ENCODE results near the gene NT5DC1.

Gene NT5DC1

GRCh38 chr6:116215414-116215813 lies 114.8 kb downstream of the NT5DC1 start:
- Histone ChIP-seq H3K27me3 (no peaks in the 10 kb centered on the region), H3K27ac (no peak overlapping the region), H3K9me3 (no peaks in the 10 kb centered on the region), H3K4me1 (ENCODE audit: control insufficient read depth in 1 of 2, insufficient read depth in 1 of 2, low read depth in 1 of 2, low read length in 1 of 2) (no peaks in the 10 kb centered on the region), H3K36me3 (no peaks in the 10 kb centered on the region), H3K4me3 (ENCODE audit: low read depth in 1 of 2, low read length in 1 of 2) (no peak overlapping the region)
- TF ChIP-seq, protein P1, sequence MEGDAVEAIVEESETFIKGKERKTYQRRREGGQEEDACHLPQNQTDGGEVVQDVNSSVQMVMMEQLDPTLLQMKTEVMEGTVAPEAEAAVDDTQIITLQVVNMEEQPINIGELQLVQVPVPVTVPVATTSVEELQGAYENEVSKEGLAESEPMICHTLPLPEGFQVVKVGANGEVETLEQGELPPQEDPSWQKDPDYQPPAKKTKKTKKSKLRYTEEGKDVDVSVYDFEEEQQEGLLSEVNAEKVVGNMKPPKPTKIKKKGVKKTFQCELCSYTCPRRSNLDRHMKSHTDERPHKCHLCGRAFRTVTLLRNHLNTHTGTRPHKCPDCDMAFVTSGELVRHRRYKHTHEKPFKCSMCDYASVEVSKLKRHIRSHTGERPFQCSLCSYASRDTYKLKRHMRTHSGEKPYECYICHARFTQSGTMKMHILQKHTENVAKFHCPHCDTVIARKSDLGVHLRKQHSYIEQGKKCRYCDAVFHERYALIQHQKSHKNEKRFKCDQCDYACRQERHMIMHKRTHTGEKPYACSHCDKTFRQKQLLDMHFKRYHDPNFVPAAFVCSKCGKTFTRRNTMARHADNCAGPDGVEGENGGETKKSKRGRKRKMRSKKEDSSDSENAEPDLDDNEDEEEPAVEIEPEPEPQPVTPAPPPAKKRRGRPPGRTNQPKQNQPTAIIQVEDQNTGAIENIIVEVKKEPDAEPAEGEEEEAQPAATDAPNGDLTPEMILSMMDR (IDR thresholded peaks at IDR 0.05), result no peak

DNA sequence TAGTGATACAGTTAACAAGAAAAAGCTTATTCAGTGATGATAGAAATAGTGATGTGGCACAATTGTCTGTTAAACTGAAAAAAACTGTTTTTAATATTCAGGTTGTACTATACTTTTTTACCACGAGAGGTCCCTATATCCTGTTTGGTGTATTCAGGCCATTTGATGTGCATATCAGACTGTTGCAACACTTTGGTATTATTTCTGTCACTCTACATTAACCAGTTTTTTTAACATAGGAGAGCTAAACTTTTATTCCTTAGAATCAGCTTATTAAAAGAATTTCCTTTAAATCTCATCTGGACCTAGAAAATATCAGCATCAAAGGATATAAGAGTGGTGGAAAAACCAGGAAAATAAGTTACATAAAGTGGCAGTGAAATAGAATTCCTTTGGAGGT lies 116.4 kb downstream of the NT5DC1 start:
- H3K4me1 ChIP-seq (ENCODE audit: control insufficient read depth in 1 of 2, insufficient read depth in 1 of 2, low read depth in 1 of 2, low read length in 1 of 2), result no peaks in the 10 kb centered on the region
- no peaks in the 10 kb centered on the region for H3K36me3 ChIP-seq
- TF ChIP-seq, protein P1 (IDR thresholded peaks at IDR 0.05), result peak; percentile 16
- no peaks in the 10 kb centered on the region for H3K9me3 ChIP-seq
- no peak overlapping the region for H3K4me3 ChIP-seq (ENCODE audit: low read depth in 1 of 2, low read length in 1 of 2)
- no peak overlapping the region for H3K27ac ChIP-seq
- no peaks in the 10 kb centered on the region for H3K27me3 ChIP-seq

GRCh38 chr6:116218172-116218633 lies 117.5 kb downstream of the NT5DC1 start:
- Histone ChIP-seq H3K36me3 (no peaks in the 10 kb centered on the region), H3K27ac (no peak overlapping the region)
- TF ChIP-seq, protein P1 (IDR thresholded peaks at IDR 0.05), result no peak

GRCh38 chr6:116218866-116219265 lies 118.2 kb downstream of the NT5DC1 start:
- no peak overlapping the region for H3K27ac ChIP-seq
- no peaks in the 10 kb centered on the region for H3K9me3 ChIP-seq
- no peak overlapping the region for H3K4me3 ChIP-seq (ENCODE audit: low read depth in 1 of 2, low read length in 1 of 2)
- no peaks in the 10 kb centered on the region for H3K36me3 ChIP-seq
- TF ChIP-seq, protein P1 (IDR thresholded peaks at IDR 0.05), result no peak
- no peaks in the 10 kb centered on the region for H3K27me3 ChIP-seq
- no peaks in the 10 kb centered on the region for H3K4me1 ChIP-seq (ENCODE audit: control insufficient read depth in 1 of 2, insufficient read depth in 1 of 2, low read depth in 1 of 2, low read length in 1 of 2)

More at GRCh38 chr6:116218172-116218633, 117.5 kb downstream of the NT5DC1 start:
- no peaks in the 10 kb centered on the region for H3K27me3 ChIP-seq
- H3K9me3 ChIP-seq, result no peaks in the 10 kb centered on the region
- no peak overlapping the region for H3K4me3 ChIP-seq (ENCODE audit: low read depth in 1 of 2, low read length in 1 of 2)
- no peaks in the 10 kb centered on the region for H3K4me1 ChIP-seq (ENCODE audit: control insufficient read depth in 1 of 2, insufficient read depth in 1 of 2, low read depth in 1 of 2, low read length in 1 of 2)

GRCh38 chr6:116221067-116221466 lies 120.4 kb downstream of the NT5DC1 start:
- peaks cover 0 to 5% of the 10 kb centered on the region in 2 experiments for H3K4me1 ChIP-seq (ENCODE audit: control insufficient read depth in 1 of 2, insufficient read depth in 1 of 2, low read depth in 1 of 2, low read length in 1 of 2)
- no peak overlapping the region for H3K27ac ChIP-seq
- no peak overlapping the region for H3K4me3 ChIP-seq (ENCODE audit: low read depth in 1 of 2, low read length in 1 of 2)
- H3K36me3 ChIP-seq, result no peaks in the 10 kb centered on the region
- TF ChIP-seq, protein P1 (IDR thresholded peaks at IDR 0.05), result no peak
- H3K9me3 ChIP-seq, result no peaks in the 10 kb centered on the region
- no peaks in the 10 kb centered on the region for H3K27me3 ChIP-seq

DNA sequence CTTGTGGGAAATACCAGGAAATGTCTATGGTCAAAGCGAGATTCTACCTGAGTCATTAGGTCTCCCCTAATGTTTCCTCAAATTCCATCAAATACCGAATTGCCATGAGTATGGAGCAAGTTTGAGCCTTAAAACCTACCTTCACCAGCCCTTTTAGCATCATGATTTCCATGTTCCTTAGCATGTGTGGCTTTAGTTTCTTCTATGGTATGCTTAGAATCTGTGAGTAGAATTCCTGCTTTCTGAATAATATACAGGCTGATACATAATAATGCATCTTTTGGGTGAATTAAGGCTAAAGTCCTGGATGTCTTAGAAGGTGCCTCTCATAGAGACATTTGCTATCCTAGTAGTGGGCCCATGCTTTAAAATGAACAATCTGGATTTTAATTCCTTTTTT lies 121.3 kb downstream of the NT5DC1 start:
- Histone ChIP-seq H3K36me3 (no peaks in the 10 kb centered on the region), H3K27ac (no peak overlapping the region), H3K4me3 (ENCODE audit: low read depth in 1 of 2, low read length in 1 of 2) (no peak overlapping the region), H3K27me3 (no peaks in the 10 kb centered on the region), H3K4me1 (ENCODE audit: control insufficient read depth in 1 of 2, insufficient read depth in 1 of 2, low read depth in 1 of 2, low read length in 1 of 2) (peaks cover 0 to 5% of the 10 kb centered on the region in 2 experiments), H3K9me3 (no peaks in the 10 kb centered on the region)
- TF ChIP-seq, protein P1 (IDR thresholded peaks at IDR 0.05), result no peak

Data from neutrophil (primary cell).